Endothelial cell of umbilical vein (primary cell): ENCODE results near the gene UMPS. TPM values are rescaled to one million over a fixed set of nuclear protein-coding genes. Genes with fewer than 3 reads are reported as not detected.

Experiments
- BruUV-seq: library from RNA; stranded (reverse); fragments of 400-500 nt; replicated peaks from 2 replicates; lab custom pipeline; 2021; lab: Mats Ljungman, UMichigan
- CTCF ChIA-PET: fragments of 300-600, 350-600 bp; sonication (Branson Sonifier 250); formaldehyde crosslinking; loops from one replicate; lab custom pipeline; 2021; ENCODE audit warnings: antibody characterized with exemption, inconsistent platforms; lab: Charles Lee
- POLR2A ChIA-PET: fragments of 300-600, 350-600 bp; sonication (Branson Sonifier 250); formaldehyde crosslinking; loops from one replicate; lab custom pipeline; 2021; ENCODE audit warnings: antibody characterized with exemption, inconsistent platforms; lab: Charles Lee
- DNase-seq: peaks from one replicate; pipeline ENCODE4 v3.0.0-alpha.2; 2011; ENCODE audit warnings: low read depth, low spot score
- FAIRE-seq: peaks from 2 replicates; lab custom pipeline; 2011; peaks lifted over from hg19 to GRCh38; lab: Jason Lieb, UNC
- H2AFZ ChIP-seq: 2 replicates; pipeline ENCODE4 v1.6.0; 2012; ENCODE audit warnings: low read depth, low read length, control low read depth, inconsistent platforms
- H3K27ac ChIP-seq: 2 replicates; pipeline ENCODE4 v1.5.1; 2011; ENCODE audit warnings: low read depth, mild to moderate bottlenecking, control low read depth, low read length, moderate library complexity; ENCODE audit not compliant: insufficient read depth
- H3K27me3 ChIP-seq, 2 experiments: 2 replicates each; pipeline versions ENCODE4 v1.6.0 to v1.6.1; 2011; ENCODE audit warnings: low read length in 2 of 2, mixed read lengths in 1 of 2; ENCODE audit not compliant: control insufficient read depth in 2 of 2, insufficient read depth in 2 of 2
- H3K36me3 ChIP-seq, 2 experiments: 2 replicates in 1 of 2; 3 replicates in 1 of 2; pipeline ENCODE4 v1.5.1; 2011; ENCODE audit warnings: low read length in 2 of 2, mild to moderate bottlenecking in 1 of 2, moderate library complexity in 1 of 2; ENCODE audit not compliant: control insufficient read depth in 2 of 2, insufficient read depth in 2 of 2; ENCODE audit errors: extremely low read depth in 1 of 2
- H3K4me1 ChIP-seq: 3 replicates; pipeline ENCODE4 v1.5.1; 2011; ENCODE audit warnings: mild to moderate bottlenecking, low read length; ENCODE audit not compliant: control insufficient read depth, insufficient read depth; ENCODE audit errors: extremely low read depth
- H3K4me2 ChIP-seq: 2 replicates; pipeline ENCODE4 v1.6.1; 2011; ENCODE audit warnings: low read length, control low read depth, mixed read lengths; ENCODE audit not compliant: insufficient read depth
- H3K4me3 ChIP-seq, 3 experiments: fragments of 200-600 bp in 1 of 3; sonication (generic), shearing (Covaris generic) in 1 of 3; replicated peaks in 1 of 3; 2 replicates each; pipeline ENCODE4 v1.5.1; 2011 to 2016; ENCODE audit warnings: control low read depth in 3 of 3, low read length in 3 of 3, mild to moderate bottlenecking in 2 of 3, inconsistent platforms in 1 of 3, low read depth in 1 of 3, moderate library complexity in 1 of 3; ENCODE audit not compliant: insufficient read depth in 1 of 3
- H3K79me2 ChIP-seq: 2 replicates; pipeline ENCODE4 v1.6.0; 2012; ENCODE audit warnings: low read length, inconsistent platforms; ENCODE audit not compliant: control insufficient read depth, insufficient read depth
- H3K9ac ChIP-seq: replicated peaks from 2 replicates; pipeline ENCODE3; 2011; ENCODE audit warnings: low read length, control low read depth; ENCODE audit not compliant: insufficient read depth; ENCODE audit errors: extremely low read depth
- H3K9me1 ChIP-seq: replicated peaks from 3 replicates; pipeline ENCODE4 v1.6.0; 2011; ENCODE audit warnings: mild to moderate bottlenecking, low read length; ENCODE audit not compliant: control insufficient read depth, insufficient read depth; ENCODE audit errors: extremely low read depth
- H3K9me3 ChIP-seq: replicated peaks from 2 replicates; pipeline ENCODE4 v1.5.1; 2012; ENCODE audit warnings: low read length, inconsistent platforms; ENCODE audit not compliant: control insufficient read depth, insufficient read depth
- H4K20me1 ChIP-seq: replicated peaks from 2 replicates; pipeline ENCODE3; 2011; ENCODE audit warnings: mild to moderate bottlenecking, low read length; ENCODE audit not compliant: control insufficient read depth, insufficient read depth; ENCODE audit errors: extremely low read depth
- CTCF ChIP-seq, 2 donors: IDR thresholded peaks; 1 replicate in 1 of 2; 2 replicates in 1 of 2; pipeline ENCODE4 v1.5.1; 2011; ENCODE audit warnings: low read length in 2 of 2, mild to moderate bottlenecking in 2 of 2, moderate library complexity in 2 of 2, control low read depth in 1 of 2, inconsistent platforms in 1 of 2, low read depth in 1 of 2; ENCODE audit not compliant: insufficient read depth in 1 of 2; ENCODE audit errors: extremely low read depth in 1 of 2
- EZH2 ChIP-seq: IDR thresholded peaks from 2 replicates; pipeline ENCODE4 v1.6.1; 2012; ENCODE audit warnings: borderline replicate concordance, low read depth, mild to moderate bottlenecking, moderate library complexity, low read length, inconsistent platforms; ENCODE audit not compliant: severe bottlenecking
- FOS ChIP-seq: IDR thresholded peaks from 2 replicates; pipeline ENCODE4 v1.6.1; 2011; ENCODE audit warnings: mild to moderate bottlenecking, low read length, moderate library complexity, borderline replicate concordance; ENCODE audit not compliant: insufficient read depth
- GATA2 ChIP-seq: IDR thresholded peaks from 2 replicates; pipeline ENCODE4 v1.7.0; 2011; ENCODE audit warnings: low read depth, mild to moderate bottlenecking, moderate library complexity, mixed read lengths, low read length; ENCODE audit not compliant: insufficient read length, insufficient read depth
- JUN ChIP-seq: IDR thresholded peaks from 2 replicates; pipeline ENCODE4 v1.6.1; 2011; ENCODE audit warnings: borderline replicate concordance, low read depth; ENCODE audit not compliant: insufficient read length, insufficient read depth
- MAX ChIP-seq: IDR thresholded peaks from 2 replicates; pipeline ENCODE4 v1.6.1; 2011; ENCODE audit not compliant: insufficient read depth, insufficient read length
- MYC ChIP-seq: IDR thresholded peaks from one replicate; pipeline ENCODE4 v1.6.1; 2011; ENCODE audit warnings: mild to moderate bottlenecking, low read depth, low read length
- POLR2A ChIP-seq: IDR thresholded peaks from 2 replicates; pipeline ENCODE4 v1.6.1; 2012; ENCODE audit warnings: low read depth, mild to moderate bottlenecking, control low read depth, low read length
- POLR2AphosphoS5 ChIP-seq: IDR thresholded peaks from 2 replicates; pipeline ENCODE4 v1.6.1; 2012; ENCODE audit warnings: low read depth, mild to moderate bottlenecking, control low read depth, low read length, moderate library complexity; ENCODE audit not compliant: insufficient read depth
- dilution Hi-C: fragments of 300-500 bp; cut with MboI; formaldehyde crosslinking; loops from one replicate; pipeline ENCODE4 v1.15.0; 2019; ENCODE audit warnings: low sequenced_read_pairs; ENCODE audit not compliant: extremely low pct_ligation_motif_present
- intact Hi-C: fragments of 100-400 bp; cut with micrococcal nuclease; formaldehyde crosslinking; loops from one replicate; pipeline ENCODE4 v1.10.0; 2022
- polyA plus RNA-seq, 4 experiments: library from polyadenylated mRNA; depleted of rRNA in 3 of 4; stranded (reverse) in 3 of 4; unstranded in 1 of 4; fragments of >200 nt; gene quantifications; 2 replicates each; pipeline versions ENCODE4 v1.2.1 to v1.2.3, GENCODE V29; 2011 to 2012; ENCODE audit warnings: missing spikeins in 1 of 4
- total RNA-seq: library from RNA; stranded (reverse); gene quantifications from 2 replicates; pipeline ENCODE4 v1.2.3, GENCODE V29; 2021

The UMPS gene
- total and polyA plus RNA-seq, 2 donors (not counting 3 experiments of a cell fraction or from before 2014, with no cell fraction given), result 38.6 to 50.2 TPM

- FAIRE-seq (no peak), DNase-seq (no peak)
- ChIA-PET POLR2A (interaction anchor here (1.1 kb wide), 1 partner anchor 116 kb away, joined by 3 read pairs; the partner anchor contains the start of gene ITGB5), CTCF (interaction anchor here (0.7 to 4.8 kb wide), 9 partner anchors 10 to 131 kb away, joined by 3 to 54 read pairs (median 4); no protein-coding TSS in a partner anchor)
- peaks cover 0 to 4% of the 10 kb centered on the region in 2 experiments for H3K36me3 ChIP-seq
- H3K4me3 ChIP-seq, result no peak overlapping the region
- TF ChIP-seq POLR2A, result no peak
- no peak overlapping the region for H3K27ac ChIP-seq
- H3K4me1 ChIP-seq, result peaks cover 53% of the 10 kb centered on the region
- no peak overlapping the region for H2AFZ ChIP-seq
- H3K9me1 ChIP-seq, result no peaks in the 10 kb centered on the region
- dilution Hi-C loops (loop anchor here (25.0 kb wide), 1 partner anchor 116 kb away; the partner anchor contains the start of gene ITGB5), intact Hi-C loops (loop anchor here (10.0 kb wide), 1 partner anchor 284 kb away; the partner anchor contains the start of gene HEG1)
- no peak overlapping the region for H3K9ac ChIP-seq
- no peaks in the 10 kb centered on the region for H3K9me3 ChIP-seq
- H4K20me1 ChIP-seq, result no peaks in the 10 kb centered on the region
- no peak overlapping the region for H3K4me2 ChIP-seq
- no TSS peak for BruUV-seq
- H3K27me3 ChIP-seq, result no peaks in the 10 kb centered on the region
- H3K79me2 ChIP-seq, result no peaks in the 10 kb centered on the region
Observed at GRCh38 chr3:124771083-124771445, 40.8 kb downstream of the UMPS start.

- dilution Hi-C loops, result loop anchor here (25.0 kb wide), 1 partner anchor 115 kb away; the partner anchor contains the start of gene ITGB5
- no TSS peak for BruUV-seq
- Histone ChIP-seq H3K27ac (peak overlapping the region; percentile 70), H3K9me3 (no peaks in the 10 kb centered on the region), H3K9ac (peak overlapping the region; percentile 48), H3K4me2 (peak overlapping the region; percentile 39), H3K36me3 (peaks cover 0 to 2% of the 10 kb centered on the region in 2 experiments), H3K4me3 (no peak overlapping the region), H3K27me3 (no peaks in the 10 kb centered on the region), H4K20me1 (no peaks in the 10 kb centered on the region), H3K9me1 (no peaks in the 10 kb centered on the region), H3K79me2 (no peaks in the 10 kb centered on the region), H2AFZ (no peak overlapping the region), H3K4me1 (peaks cover 53% of the 10 kb centered on the region)
- TF ChIP-seq FOS (peak; percentile 55), MAX (peak; percentile 2), EZH2 (no peak), GATA2 (peak; percentile 99), MYC (no peak), JUN (peak; percentile 61), CTCF (IDR thresholded peaks at IDR 0.05; ENCODE audit: extremely low read depth in 1 of 2, insufficient read depth in 1 of 2, low read depth in 1 of 2, low read length in 2 of 2) (no peak), POLR2AphosphoS5 (peak; percentile 98), POLR2A (peak; percentile 81)
- CTCF ChIA-PET, result interaction anchor here (0.7 to 4.8 kb wide), 12 partner anchors 10 to 836 kb away, joined by 3 to 54 read pairs (median 4); partner anchors contain the start of gene ITGB5
- peak; percentile 100 for FAIRE-seq
- peak; percentile 100 for DNase-seq
- intact Hi-C loops, result loop anchor here (1.0 to 10.0 kb wide), 5 partner anchors 63 to 283 kb away; partner anchors contain the start of genes HEG1 and ITGB5
- POLR2A ChIA-PET, result no interaction called here
Observed at GRCh38 chr3:124772081-124772831, 42.0 kb downstream of the UMPS start.
